GM12878 (cell line): Measurements from ENCODE around the gene ZMIZ1.

ENCODE experiments used
- EZH2 ChIP-seq: IDR thresholded peaks from 2 replicates; pipeline ENCODE4 v1.6.1; 2012; ENCODE audit warnings: low read depth, mild to moderate bottlenecking, control low read depth, inconsistent platforms, low read length, borderline replicate concordance; ENCODE audit not compliant: control insufficient read depth
- POLR2AphosphoS5 ChIP-seq: IDR thresholded peaks from 2 replicates; pipeline ENCODE4 v1.6.1; 2011; ENCODE audit warnings: mild to moderate bottlenecking, low read length, inconsistent platforms
- SUZ12 ChIP-seq: fragments of 200-600 bp; sonication (generic); IDR thresholded peaks from one replicate; pipeline ENCODE4 v1.6.1; 2018; ENCODE audit warnings: antibody characterized with exemption, mild to moderate bottlenecking; ENCODE audit not compliant: unreplicated experiment
- TF ChIP-seq, protein P1 (sequence below), 3 experiments: IDR thresholded peaks in 2 of 3; conservative IDR thresholded peaks in 1 of 3; 2 replicates each; pipeline ENCODE4 v1.5.1; 2011; ENCODE audit warnings: low read depth in 3 of 3, low read length in 3 of 3, mild to moderate bottlenecking in 3 of 3, control low read depth in 2 of 3, moderate library complexity in 2 of 3, inconsistent platforms in 1 of 3, mixed read lengths in 1 of 3; ENCODE audit not compliant: control insufficient read depth in 2 of 3, insufficient read depth in 1 of 3; ENCODE audit errors: extremely low read depth in 1 of 3

DNA sequence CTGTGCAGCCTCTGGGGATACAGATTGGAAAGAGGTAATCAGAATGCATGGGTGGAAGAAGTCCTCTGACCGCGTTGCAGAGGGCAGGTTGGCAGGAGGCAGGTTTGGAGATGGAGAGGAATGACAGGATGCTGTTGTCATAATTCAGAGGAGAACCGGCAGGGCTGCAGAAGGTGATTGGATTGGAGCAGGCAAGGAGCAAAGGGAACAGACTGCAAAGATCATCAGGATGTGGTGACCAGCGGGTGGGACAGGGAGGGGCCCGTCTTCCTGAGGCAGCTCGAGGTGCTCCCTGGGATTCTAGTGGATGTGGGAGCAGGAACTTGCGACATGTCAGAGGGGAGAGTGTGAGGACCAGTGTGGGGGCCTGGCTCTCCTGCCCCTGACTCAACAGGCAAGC is 200.0 kb downstream of the ZMIZ1 start:
- TF ChIP-seq POLR2AphosphoS5 = no peak
- no peak for TF ChIP-seq SUZ12
- TF ChIP-seq, protein P1, sequence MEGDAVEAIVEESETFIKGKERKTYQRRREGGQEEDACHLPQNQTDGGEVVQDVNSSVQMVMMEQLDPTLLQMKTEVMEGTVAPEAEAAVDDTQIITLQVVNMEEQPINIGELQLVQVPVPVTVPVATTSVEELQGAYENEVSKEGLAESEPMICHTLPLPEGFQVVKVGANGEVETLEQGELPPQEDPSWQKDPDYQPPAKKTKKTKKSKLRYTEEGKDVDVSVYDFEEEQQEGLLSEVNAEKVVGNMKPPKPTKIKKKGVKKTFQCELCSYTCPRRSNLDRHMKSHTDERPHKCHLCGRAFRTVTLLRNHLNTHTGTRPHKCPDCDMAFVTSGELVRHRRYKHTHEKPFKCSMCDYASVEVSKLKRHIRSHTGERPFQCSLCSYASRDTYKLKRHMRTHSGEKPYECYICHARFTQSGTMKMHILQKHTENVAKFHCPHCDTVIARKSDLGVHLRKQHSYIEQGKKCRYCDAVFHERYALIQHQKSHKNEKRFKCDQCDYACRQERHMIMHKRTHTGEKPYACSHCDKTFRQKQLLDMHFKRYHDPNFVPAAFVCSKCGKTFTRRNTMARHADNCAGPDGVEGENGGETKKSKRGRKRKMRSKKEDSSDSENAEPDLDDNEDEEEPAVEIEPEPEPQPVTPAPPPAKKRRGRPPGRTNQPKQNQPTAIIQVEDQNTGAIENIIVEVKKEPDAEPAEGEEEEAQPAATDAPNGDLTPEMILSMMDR (IDR thresholded peaks at IDR 0.05 in 2 of 3, conservative IDR thresholded peaks at IDR 0.05 in 1 of 3; ENCODE audit: control insufficient read depth in 2 of 3, extremely low read depth in 1 of 3, insufficient read depth in 1 of 3, low read depth in 3 of 3, low read length in 3 of 3) = no peak
- TF ChIP-seq EZH2 = no peak
